Eye (tissue), 1 donor: Measurements from ENCODE around the gene CFAP141.

Source experiments
- DNase-seq: peaks from one replicate; pipeline ENCODE4 v3.0.0-alpha.2; 2015

Gene CFAP141

DNA sequence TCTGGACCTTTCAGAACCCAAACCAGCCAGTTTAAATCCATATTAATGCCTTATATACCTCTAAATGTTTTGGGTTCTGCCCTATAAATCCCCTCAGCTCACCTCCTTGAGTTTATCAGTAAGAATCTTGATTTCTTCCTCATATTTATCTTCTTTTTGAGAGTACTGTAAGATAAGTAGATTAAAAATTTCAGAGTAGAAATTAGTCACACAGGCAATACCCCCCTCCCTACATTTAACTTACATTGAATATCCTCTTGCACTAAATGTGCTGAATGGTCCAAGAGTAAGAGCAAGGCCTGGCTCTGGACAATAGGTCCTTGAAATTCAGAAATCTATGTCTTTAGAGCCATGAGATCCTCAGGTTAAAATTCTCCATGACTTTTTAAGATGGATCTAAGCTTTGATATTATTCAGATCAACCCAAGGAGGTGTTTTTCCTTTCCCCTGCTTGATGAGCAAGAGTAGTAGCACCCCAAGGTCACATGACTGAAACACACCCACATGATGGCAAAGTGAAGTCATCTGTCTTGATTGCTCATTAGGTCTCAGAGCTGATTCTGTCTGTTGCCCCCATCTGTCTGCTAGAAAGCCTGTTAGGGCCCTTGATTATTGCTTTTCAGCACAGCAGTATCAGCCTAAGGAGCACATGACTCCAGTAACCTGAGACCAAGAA lies 35.4 kb downstream of the CFAP141 start:
- DNase-seq, result no peak

DNA sequence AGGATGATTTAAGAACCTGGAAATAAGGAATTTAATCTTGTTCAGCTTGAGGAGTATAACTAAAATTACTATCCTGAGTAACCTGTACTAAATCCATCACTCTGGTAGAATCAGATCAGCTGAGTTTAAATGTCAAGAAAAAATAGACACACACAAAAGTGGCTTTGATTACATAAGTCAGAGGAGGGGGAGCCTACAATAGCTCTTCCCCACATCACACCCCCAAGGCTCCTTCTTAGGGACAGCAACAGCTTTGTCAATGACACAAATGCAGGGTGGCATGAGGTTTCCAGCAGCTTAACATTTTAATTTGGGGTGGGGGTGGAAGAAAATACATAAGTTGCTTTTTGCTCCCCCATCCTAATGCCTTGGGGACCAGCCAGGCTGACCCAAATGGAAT lies 38.7 kb downstream of the CFAP141 start:
- no peak for DNase-seq

GRCh38 chr1:154166207-154166606 lies 39.9 kb downstream of the CFAP141 start:
- DNase-seq, result no peak

DNA sequence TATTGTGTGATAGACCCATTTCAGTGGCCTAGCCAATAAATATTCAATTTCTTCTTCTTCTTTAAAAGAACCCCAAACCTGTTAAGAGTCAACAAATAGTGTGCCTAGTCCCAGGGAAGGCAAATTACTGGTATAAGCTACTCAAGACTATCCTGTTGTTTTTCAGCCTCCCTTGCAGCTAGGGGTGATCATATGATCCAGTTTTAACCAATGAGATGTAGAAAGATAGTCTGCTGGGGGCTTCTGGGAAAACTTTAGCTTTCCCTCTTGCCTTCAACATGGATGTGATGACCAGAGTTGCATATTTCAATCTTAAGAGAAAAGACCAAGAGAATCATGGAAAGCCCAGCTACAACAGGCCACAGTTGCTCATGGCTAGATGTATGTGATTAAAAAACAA lies 46.6 kb downstream of the CFAP141 start:
- DNase-seq, result no peak

GRCh38 chr1:154158307-154159125 lies 47.6 kb downstream of the CFAP141 start:
- DNase-seq, result no peak

DNA sequence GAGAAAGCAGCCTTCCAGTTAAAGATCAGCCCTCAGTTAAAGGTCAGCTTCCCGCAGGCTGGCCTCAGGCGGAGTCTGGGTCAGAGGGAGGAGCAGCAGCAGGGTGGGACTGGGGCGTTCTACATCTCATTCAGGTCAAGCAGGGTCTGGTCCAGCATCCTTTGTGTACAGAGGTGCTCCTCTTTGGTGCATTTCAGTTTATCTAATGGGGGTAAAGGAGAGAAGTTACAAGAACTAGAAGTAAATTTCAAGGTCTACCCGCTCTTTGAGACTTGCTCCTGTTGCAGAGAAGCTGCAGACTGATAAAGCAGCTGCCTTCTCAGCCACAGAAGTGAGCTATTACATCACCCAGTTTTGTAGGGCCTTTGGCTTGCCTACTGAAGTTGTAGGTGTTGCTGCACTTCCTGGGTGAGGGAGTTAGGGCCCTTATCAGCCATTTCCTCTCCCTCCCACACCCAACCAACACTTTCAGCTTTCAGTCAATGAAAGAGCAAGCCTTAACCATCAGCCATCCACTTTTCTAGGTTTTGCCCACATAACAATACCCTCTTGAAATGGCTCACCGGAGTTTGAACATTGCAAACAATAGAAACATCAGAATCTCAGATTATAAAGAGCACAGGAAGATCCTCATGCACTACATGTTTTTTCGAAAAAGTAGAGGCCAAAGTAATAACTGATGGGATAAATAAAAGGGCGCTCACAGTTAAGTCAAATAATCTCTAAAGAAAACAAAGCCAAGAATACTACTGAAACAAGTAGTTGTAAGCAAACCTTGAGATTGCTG lies 48.4 kb downstream of the CFAP141 start:
- no peak for DNase-seq

GRCh38 chr1:154155251-154155650 lies 50.9 kb downstream of the CFAP141 start:
- DNase-seq, result peak; percentile 21

DNA sequence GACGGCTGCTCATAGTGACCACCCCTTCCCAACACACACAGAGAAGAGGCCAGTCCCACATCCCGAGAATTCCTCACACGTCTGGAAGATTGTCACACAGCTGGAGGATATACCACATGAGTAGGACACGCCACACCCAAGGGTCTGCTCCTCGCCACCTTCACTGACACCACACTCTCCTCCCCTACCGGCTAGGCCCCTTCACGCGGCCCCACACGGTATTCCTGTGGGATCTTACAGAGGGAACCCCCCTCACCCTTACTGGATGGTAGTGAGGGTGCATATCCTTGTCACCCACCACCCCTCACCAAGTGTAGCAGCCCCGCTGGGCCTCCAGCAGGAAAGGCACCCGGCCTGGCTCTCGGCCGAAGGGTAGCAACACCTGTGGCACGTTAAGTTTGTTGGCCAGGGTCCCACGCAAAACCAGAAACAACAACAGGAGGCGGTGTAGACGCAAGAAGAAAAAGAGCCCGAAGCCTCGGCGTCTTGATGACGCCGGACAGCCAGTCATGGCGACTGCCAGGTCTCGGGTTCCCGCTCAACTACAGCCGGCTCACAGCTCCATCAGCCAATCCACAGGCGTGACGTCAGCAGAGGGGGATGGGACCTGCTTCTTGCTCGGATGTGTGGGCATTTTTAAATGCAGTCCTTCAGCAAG lies 51.5 kb downstream of the CFAP141 start, which contains the start of gene NUP210L:
NUP210L (minus strand) TSS at position 540 of the 658 bp plus-strand sequence.
- peak; percentile 33 for DNase-seq

GRCh38 chr1:154154053-154154452 lies 52.1 kb downstream of the CFAP141 start:
- DNase-seq, result no peak

- DNase-seq, result no peak
These were observed 54.8 kb downstream of the CFAP141 start for GRCh38 chr1:154151311-154151710.
